Amniotic stem cell (primary cell): ENCODE data around the gene GOLGA8A.
"Not testable (repeated sequence)": the region's sequence is repeated elsewhere in the genome, so short reads cannot be mapped to it uniquely, and the experiment has no call there.

Experiments used
- DNase-seq: peaks from one replicate; lab custom pipeline; 2025; lab: John Stamatoyannopoulos, UW

GOLGA8A gene

GRCh38 chr15:34408973-34409372 is 28.6 kb downstream of the GOLGA8A start:
- DNase-seq, result not testable (repeated sequence)

DNA sequence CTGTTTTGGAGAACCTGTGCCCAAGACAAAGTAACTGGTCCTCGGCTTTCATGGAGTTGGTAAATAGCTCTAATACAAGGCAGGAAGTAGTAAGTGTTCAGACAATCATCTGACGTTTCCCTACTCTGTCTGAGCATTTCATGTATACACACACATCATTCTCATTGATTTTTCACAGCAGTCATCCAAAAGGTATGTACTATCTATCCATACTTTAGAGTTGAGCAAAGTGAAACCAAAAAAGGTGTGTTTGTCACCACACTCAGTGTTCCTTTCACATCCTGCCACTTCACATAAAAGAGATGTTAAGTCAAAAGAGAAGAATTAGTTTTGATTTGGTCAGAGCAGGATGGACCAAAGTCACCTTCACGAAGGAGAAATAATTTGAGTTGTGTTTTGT is 33.7 kb downstream of the GOLGA8A start:
- not testable (repeated sequence) for DNase-seq

DNA sequence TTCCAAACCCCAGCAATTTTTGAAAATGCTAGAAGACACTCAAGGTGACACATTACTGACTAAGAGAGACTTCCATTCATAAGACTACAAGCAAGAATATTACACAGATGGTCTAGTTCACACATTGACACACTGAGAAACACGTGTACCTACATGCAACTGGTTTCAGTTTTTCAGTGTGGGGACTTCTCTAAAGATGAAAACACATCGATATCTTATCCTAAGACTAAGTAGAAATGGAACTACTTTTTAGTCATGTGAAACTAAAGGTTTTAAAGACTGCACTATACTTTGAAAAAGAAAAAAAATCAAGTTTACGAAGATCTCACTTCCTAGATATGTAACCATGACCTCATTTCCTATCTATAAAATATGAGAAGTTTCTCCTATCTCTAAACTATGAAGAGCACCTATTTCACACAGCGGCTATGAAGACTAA is 34.4 kb downstream of the GOLGA8A start:
- not testable (repeated sequence) for DNase-seq

DNA sequence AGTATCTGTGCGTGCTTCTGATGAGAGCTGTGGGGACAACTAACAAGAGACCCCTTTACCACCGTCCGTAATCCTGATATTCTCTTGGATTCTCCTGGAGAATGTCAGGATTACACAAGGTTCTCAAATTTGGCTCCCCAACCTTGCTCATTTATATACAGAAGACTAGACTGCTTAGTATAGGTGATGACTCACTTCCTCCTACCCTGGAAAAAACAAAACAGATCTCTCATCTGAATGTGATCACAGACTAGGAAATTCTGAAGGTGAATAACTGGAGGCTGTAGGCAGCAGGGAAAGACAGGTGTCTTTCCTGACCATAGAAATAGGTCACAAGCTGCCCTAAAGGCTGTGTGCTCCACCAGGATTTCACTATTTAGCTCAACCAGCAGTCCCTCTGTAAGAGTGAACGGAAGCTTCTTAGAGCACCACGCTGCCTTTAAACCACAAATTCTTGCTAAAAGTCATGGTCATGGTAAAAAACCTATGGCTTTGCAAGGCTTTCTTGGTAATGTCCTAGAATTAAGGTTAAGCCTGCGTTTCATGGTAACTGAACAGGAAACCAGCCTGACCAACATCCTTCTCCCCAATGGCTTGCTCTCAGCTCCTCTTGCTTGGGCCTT is 39.9 kb downstream of the GOLGA8A start:
- DNase-seq, result not testable (repeated sequence)

- not testable (repeated sequence) for DNase-seq
These were observed 44.6 kb downstream of the GOLGA8A start for GRCh38 chr15:34392981-34393380.

DNA sequence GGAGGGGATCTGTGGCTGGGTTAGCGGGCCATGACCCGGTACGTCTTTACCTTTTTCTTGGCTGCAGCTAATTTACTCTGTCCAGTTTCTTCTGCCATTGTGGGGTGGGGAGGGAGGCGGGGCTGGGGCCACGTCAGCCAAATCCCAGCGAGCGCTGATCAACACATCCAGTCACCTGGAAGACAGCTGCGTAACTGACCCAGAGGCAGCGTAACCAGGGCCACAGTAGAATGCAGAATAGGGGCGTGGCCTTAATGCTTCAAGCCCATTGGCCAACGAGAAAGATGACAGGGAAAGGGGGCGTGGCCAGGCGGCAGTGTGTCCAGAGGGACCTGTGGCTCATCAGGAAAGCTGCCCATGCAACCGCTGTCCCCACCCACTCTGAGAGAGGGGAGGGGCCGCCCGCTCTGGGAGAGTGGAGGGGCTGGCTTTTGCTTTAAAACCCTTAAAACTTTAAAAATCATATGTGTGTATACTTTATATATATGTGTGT is 48.0 kb downstream of the GOLGA8A start:
- not testable (repeated sequence) for DNase-seq
